COR-L47 (cell line): Measurements from ENCODE around the gene WSCD2.

Experiments used
- DNase-seq: peaks from one replicate; lab custom pipeline; 2025; lab: John Stamatoyannopoulos, UW

Gene WSCD2

GRCh38 chr12:108235985-108236263, 106.8 kb downstream of the WSCD2 start:
- no peak for DNase-seq

GRCh38 chr12:108236366-108236765, 107.3 kb downstream of the WSCD2 start:
- no peak for DNase-seq

GRCh38 chr12:108237272-108237671, 108.2 kb downstream of the WSCD2 start:
- no peak for DNase-seq

- DNase-seq: no peak
Measured at GRCh38 chr12:108238474-108238873, 109.4 kb downstream of the WSCD2 start.

GRCh38 chr12:108239378-108239777, 110.3 kb downstream of the WSCD2 start:
- no peak for DNase-seq

- no peak for DNase-seq
Measured at GRCh38 chr12:108240027-108240785, 111.1 kb downstream of the WSCD2 start.

- DNase-seq: no peak
Measured at GRCh38 chr12:108240928-108241327, 111.8 kb downstream of the WSCD2 start.

- DNase-seq: no peak
Measured at GRCh38 chr12:108241986-108242703, 113.1 kb downstream of the WSCD2 start.

- DNase-seq: no peak
Measured at GRCh38 chr12:108247130-108247529, 118.0 kb downstream of the WSCD2 start.

GRCh38 chr12:108248011-108248410, 118.9 kb downstream of the WSCD2 start:
- DNase-seq: no peak

GRCh38 chr12:108252523-108252922, 123.4 kb downstream of the WSCD2 start:
- no peak for DNase-seq

GRCh38 chr12:108253540-108253939, 124.5 kb downstream of the WSCD2 start:
- DNase-seq: no peak

- DNase-seq: no peak
Measured at GRCh38 chr12:108254030-108254429, 124.9 kb downstream of the WSCD2 start.

GRCh38 chr12:108254517-108255251, 125.6 kb downstream of the WSCD2 start:
- DNase-seq: no peak

GRCh38 chr12:108255252-108255602, 126.1 kb downstream of the WSCD2 start:
- DNase-seq: no peak

GRCh38 chr12:108257004-108257403, 127.9 kb downstream of the WSCD2 start:
- DNase-seq: no peak

- no peak for DNase-seq
Measured at GRCh38 chr12:108257610-108258106, 128.6 kb downstream of the WSCD2 start.

- DNase-seq: no peak
Measured at GRCh38 chr12:108260039-108260438, 131.0 kb downstream of the WSCD2 start.

- DNase-seq: no peak
Measured at GRCh38 chr12:108260969-108261368, 131.9 kb downstream of the WSCD2 start.

- DNase-seq: no peak
Measured at GRCh38 chr12:108265505-108265904, 136.4 kb downstream of the WSCD2 start.

- DNase-seq: no peak
Measured at GRCh38 chr12:108266131-108266530, 137.0 kb downstream of the WSCD2 start.

GRCh38 chr12:108267450-108267849, 138.4 kb downstream of the WSCD2 start:
- DNase-seq: no peak

- no peak for DNase-seq
Measured at GRCh38 chr12:108268397-108268796, 139.3 kb downstream of the WSCD2 start.
